TTC549 (cell line): ENCODE measurements around the gene RADX.
"Not testable (repeated sequence)": the region's sequence is repeated elsewhere in the genome, so short reads cannot be mapped to it uniquely, and the experiment has no call there.

Experiments used
- FAIRE-seq: peaks from 2 replicates; lab custom pipeline; 2012; peaks lifted over from hg19 to GRCh38; lab: Jason Lieb, UNC

Gene RADX

GRCh38 chrX:106611679-106612392 is at the start of gene RADX:
RADX (plus strand) TSS chrX:106611978; CDS start chrX:106612081, 103 bp downstream.
- no peak for FAIRE-seq

DNA sequence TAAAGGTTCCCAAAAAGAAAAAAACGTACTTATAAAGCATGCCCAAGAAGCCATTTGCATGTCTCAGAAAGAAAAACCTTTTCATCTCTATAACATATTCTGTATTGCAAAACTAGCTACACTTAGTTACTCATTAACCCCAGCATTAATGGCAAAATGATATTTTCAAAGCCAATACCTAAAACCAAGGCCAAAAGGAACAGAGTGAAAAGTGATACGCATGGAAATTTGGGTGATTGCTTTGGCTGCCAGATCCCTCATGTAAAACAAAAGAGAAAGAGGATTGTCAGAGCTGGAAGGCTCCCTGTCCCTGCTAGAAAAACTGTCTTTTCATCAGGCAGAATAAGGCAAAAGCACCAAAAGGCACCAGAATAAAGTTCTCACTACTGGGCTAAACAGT is 46.8 kb upstream of the RADX start:
- no peak for FAIRE-seq

GRCh38 chrX:106566362-106566761 is 45.4 kb upstream of the RADX start:
- FAIRE-seq, result no peak

GRCh38 chrX:106581856-106582255 is 29.9 kb upstream of the RADX start:
- FAIRE-seq, result no peak

DNA sequence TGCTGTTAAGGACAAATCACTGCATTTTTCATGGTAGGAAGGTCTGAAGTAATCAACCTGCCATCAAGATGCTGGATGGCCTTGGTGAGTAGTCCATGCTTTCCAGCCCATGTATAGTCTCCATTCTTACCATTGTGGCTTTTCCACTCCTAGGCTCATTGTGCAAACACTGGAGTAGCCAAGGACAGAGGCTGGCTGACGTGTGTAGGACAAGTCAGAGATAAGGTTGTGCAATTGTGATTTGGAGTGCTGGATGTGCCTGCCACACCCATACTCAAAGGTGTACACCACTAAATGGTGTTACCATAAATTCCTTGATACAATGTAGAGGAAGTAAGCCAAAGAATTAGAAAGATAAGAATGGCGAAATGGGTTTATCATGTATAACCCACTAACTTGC is 26.3 kb upstream of the RADX start:
- no peak for FAIRE-seq

GRCh38 chrX:106588801-106589200 is 23.0 kb upstream of the RADX start:
- no peak for FAIRE-seq

- no peak for FAIRE-seq
Measured at GRCh38 chrX:106599411-106599810, 12.4 kb upstream of the RADX start.

GRCh38 chrX:106606571-106606970 is 5.2 kb upstream of the RADX start:
- no peak for FAIRE-seq

- no peak for FAIRE-seq
Measured at GRCh38 chrX:106608016-106608415, 3.8 kb upstream of the RADX start.

GRCh38 chrX:106611317-106611678 is 480 bp upstream of the RADX start:
- FAIRE-seq, result no peak

- no peak for FAIRE-seq
Measured at GRCh38 chrX:106612393-106612763, 600 bp downstream of the RADX start.

DNA sequence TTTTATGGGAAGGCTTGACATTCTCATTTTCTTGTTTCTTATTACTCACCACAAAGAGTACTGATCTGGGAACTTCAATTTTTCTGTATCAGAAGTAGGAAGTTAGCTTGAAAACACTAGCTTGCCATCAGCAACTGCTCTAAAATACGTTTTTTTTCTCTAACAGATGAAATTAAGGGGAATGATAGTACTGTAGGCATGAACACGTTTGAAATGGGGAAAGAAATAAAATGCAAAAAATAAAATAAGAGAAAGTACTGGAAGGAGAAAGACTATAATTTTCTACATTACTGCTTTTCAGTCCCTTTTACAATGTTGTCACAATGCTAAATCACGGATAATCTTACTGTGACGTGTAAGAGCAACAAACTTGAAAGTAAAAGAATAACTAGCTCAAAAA is 1.5 kb downstream of the RADX start:
- FAIRE-seq, result no peak

- no peak for FAIRE-seq
Measured at GRCh38 chrX:106615041-106615440, 3.3 kb downstream of the RADX start.

DNA sequence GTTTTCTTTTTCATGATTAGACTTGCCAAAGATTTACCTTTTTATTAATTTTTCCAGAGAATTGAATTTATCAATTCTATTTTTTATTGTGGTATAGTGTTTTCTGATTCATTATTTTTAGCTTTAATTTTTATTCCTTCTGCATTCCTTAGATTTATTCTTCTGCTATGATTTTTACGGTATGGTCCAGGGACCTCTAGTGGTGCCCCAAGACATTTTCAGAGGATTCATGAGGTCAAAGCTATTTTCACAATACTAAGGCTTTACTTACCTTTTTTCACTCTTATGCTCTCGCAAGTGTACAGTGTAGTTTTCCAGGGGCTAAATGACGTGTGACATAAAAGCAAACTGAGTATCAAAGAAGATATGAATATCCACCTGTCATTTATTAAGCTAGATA is 8.0 kb downstream of the RADX start:
- FAIRE-seq, result peak; percentile 59

- FAIRE-seq, result no peak
Measured at GRCh38 chrX:106621836-106622235, 10.1 kb downstream of the RADX start.

DNA sequence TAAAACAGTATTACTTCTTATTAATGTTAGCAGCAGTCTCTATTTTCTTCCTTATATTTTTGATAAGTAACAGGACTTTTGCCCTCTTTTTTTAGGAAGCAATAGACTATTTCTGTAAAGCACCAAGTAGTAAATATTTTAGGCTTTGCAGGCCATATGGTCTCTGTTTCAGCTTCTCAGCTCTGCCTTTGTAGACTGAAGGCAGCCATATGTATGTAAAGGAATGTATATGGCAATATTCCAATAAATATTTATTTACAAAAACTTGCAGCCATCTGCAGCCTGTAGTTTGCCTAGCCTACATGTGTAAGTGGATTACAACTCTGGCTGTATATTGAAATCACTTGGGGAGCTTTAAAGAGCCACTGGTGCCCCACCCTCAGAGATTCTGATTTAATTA is 15.0 kb downstream of the RADX start:
- FAIRE-seq, result no peak

- no peak for FAIRE-seq
Measured at GRCh38 chrX:106631615-106632014, 19.8 kb downstream of the RADX start.

DNA sequence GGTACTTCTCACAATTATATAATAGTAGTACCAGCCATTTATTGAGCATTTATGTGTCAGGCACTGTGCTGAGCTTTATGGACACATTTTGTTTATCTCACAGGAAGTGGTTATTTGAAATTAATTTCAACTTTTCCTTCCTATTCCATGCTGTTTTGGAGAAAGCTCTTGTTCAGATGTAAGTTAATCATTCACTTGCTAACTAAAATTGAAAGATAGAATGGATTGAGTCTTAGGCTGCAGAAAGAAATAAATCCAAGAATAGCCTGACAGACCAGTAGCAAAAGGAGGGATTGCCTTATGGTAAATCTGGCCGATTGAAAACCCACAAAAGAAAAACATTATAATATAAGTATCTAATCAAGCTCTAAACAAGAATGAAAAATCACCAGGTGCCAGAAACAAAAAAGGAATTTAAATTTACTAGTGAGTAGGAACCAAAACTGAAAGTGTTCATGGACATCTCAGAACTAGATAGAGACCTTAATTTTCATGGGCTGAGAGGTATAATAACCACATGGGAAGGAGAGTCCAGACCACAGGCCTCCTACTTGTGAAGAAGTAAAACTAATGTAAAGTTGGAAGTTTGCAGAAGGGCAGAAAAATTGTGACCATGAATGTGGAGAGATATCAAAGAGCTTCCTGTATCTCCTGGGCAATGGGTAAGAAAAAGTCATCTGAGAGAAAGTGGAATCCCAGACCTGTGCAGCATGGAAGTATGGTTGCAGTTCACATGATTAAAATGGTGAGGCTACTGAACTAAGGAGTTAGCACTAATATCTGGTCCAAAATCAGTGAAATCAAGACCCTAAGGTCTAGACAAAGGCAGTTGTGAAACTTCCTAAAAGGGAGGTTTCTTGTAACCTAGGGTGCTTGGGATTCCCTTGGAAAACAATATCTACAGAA is 38.0 kb downstream of the RADX start:
- FAIRE-seq, result no peak

DNA sequence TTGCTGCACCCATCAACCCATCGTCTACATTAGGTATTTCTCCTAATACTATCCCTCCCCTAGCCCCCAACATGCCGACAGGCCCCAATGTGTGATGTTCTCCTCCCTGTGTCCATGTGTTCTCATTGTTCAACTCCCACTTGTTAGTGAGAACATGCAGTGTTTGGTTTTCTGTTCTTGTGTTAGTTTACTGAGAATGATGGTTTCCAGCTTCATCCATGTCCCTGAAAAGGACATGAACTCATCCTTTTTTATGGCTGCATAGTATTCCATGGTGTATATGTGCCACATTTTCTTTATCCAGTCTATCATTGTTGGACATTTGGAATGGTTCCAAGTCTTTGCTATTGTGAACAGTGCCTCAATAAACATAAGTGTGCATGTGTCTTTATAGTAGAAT is 41.8 kb downstream of the RADX start:
- FAIRE-seq, result not testable (repeated sequence)

DNA sequence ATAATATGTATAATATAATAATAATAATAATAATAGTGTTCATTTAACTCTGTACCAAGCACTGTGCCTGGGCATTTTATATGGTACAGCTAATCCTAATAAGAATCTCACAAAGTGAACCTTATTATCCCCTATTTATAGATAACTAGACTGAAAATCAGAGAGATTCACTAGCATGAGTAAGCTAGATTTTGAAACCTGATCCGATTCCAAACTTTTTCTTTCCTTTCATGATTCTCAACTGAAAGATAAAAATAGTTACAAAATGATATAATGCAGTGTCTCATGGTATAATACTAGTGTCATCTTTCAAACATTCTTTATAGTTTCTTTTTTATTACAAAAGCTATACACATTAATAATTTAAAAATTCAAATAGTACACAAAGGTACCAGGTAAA is 58.9 kb downstream of the RADX start:
- FAIRE-seq, result no peak

GRCh38 chrX:106672527-106672926 is 60.7 kb downstream of the RADX start:
- no peak for FAIRE-seq

DNA sequence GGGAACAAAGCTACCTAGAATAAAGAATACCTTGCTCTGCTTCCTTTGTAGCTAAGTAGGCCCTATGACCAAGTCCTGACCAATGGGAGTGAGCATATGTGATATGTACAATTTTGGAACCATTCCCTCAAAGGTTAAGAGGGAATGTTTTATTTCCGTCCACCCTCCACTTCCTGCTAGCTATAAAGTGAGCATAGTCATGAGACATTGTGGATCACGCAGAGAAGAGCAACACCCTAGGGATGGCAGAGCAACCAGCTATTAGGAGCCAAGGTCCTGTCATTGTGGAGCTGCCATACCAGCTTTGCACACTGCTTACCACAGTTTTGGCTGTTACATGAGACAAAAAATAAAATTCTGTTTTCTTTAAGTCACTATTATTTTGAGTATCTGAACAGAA is 68.9 kb downstream of the RADX start:
- FAIRE-seq, result no peak

DNA sequence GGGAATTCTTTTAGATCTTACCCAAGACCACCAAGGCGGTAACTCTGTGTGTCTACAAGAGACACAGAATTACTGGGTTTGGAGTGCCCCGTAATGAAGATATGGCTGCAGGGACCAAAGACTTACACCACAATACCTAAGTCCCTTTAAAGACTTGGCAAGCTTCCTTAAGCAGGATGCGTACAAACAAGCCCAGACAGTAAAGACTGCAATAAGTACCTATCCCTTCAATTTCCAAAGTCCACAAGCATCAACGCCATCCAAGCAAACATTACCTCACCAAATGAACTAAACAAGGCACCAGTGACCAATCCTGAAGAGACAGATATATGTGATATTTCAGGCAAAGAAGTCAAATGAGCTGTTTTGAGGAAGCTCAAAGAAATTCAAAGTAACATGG is 72.4 kb downstream of the RADX start:
- no peak for FAIRE-seq
